GM13976 (cell line): ENCODE measurements around the gene SELENOO.

Experiments
- DNase-seq: peaks from one replicate; pipeline ENCODE4 v3.0.0; 2012; ENCODE audit warnings: low spot score
- in situ Hi-C: fragments of 300-500 bp; cut with MboI; formaldehyde crosslinking; loops from one replicate; pipeline ENCODE4 v1.12.0; 2022; ENCODE audit warnings: low sequenced_read_pairs, mixed read lengths, inconsistent platforms; ENCODE audit not compliant: unreplicated experiment
- TF ChIP-seq, protein P1 (sequence below): IDR thresholded peaks from 2 replicates; pipeline ENCODE4 v1.5.1; 2012; ENCODE audit warnings: borderline replicate concordance, mild to moderate bottlenecking; ENCODE audit not compliant: insufficient read depth; ENCODE audit errors: extremely low read depth, missing control alignments, control extremely low read depth

The SELENOO gene

DNA sequence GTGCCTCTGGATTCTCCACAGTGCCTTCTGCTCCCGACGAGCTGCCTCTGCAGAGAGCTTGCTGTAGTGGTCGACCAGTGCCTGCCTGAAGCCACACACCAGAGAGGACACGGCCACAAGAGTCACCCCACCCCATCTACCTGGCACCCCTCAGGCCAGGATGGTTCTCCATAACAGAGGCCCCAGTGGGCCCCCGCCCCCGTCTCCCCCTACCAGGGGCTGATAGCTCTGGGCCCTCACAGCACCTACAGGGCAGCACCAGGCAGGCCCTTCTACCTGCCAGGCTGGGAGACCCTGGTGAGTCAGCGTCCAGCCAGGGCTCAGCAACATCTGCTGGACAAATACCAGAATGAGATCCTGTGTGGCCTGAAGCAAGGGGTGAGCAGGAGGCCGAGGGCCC lies 21.7 kb downstream of the SELENOO start:
- in situ Hi-C loops, result no loop called here
- no peak for DNase-seq

DNA sequence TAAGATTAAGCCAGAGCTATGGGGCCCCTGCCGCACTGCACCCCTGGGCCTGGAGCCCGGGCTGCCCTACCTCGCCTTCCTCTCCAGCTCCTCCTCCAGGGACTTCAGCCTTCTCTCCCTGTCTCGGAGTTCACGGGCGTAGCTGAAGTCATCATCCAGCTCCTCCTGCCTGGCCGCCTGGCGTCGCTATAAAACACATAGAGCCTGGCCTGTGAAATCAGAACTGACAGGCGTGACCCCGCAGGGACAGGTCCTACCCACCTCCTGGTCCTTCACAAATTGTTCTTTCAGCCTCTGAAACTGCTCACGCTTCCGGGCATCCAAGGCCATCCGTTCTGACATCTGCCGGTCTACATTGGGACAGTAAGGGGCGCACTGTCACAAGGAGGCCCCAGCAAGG lies 23.3 kb downstream of the SELENOO start:
- in situ Hi-C loops, result no loop called here
- TF ChIP-seq, protein P1, sequence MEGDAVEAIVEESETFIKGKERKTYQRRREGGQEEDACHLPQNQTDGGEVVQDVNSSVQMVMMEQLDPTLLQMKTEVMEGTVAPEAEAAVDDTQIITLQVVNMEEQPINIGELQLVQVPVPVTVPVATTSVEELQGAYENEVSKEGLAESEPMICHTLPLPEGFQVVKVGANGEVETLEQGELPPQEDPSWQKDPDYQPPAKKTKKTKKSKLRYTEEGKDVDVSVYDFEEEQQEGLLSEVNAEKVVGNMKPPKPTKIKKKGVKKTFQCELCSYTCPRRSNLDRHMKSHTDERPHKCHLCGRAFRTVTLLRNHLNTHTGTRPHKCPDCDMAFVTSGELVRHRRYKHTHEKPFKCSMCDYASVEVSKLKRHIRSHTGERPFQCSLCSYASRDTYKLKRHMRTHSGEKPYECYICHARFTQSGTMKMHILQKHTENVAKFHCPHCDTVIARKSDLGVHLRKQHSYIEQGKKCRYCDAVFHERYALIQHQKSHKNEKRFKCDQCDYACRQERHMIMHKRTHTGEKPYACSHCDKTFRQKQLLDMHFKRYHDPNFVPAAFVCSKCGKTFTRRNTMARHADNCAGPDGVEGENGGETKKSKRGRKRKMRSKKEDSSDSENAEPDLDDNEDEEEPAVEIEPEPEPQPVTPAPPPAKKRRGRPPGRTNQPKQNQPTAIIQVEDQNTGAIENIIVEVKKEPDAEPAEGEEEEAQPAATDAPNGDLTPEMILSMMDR, result no peak
- no peak for DNase-seq

More for the DNA sequence above, 21.7 kb downstream of the SELENOO start:
- TF ChIP-seq, protein P1, result no peak

DNA sequence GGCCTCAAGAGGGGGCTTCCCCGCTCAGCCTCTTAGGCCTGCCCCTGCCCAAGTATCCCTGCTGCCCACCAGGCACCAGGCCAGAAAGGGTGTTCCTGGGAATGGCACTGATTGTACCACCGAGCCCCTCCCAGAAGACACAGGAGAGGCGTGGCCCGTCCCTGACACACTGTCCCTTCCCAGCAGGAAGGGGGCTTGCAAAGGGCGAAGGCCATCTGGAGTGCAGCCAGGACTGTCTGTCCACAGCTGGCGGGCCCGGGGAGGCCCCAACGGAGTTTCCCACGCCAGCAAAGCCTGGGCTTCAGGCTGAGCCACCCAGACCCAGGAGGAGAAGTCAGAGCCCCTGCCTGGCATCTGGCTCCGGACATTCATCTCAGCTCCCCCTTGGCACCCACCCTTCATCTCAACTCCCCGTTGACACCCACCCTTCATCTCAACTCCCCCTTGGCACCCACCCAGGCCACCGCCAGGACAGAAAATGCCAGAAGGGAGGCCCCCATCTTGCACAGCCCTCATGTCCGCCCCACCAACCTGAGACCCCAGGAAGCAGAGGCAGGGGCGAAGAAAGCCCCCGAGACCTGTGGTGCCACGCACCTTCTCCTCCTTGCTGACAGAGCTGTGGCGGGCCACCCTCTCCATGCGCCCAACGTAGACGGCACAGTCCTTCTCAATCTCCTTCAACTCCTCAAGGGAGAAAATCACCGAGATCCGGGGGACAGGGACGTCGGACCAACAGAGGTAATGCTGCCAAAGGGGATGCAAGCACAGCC lies 24.6 kb downstream of the SELENOO start:
- in situ Hi-C loops, result no loop called here
- TF ChIP-seq, protein P1, result no peak
- DNase-seq, result no peak

DNA sequence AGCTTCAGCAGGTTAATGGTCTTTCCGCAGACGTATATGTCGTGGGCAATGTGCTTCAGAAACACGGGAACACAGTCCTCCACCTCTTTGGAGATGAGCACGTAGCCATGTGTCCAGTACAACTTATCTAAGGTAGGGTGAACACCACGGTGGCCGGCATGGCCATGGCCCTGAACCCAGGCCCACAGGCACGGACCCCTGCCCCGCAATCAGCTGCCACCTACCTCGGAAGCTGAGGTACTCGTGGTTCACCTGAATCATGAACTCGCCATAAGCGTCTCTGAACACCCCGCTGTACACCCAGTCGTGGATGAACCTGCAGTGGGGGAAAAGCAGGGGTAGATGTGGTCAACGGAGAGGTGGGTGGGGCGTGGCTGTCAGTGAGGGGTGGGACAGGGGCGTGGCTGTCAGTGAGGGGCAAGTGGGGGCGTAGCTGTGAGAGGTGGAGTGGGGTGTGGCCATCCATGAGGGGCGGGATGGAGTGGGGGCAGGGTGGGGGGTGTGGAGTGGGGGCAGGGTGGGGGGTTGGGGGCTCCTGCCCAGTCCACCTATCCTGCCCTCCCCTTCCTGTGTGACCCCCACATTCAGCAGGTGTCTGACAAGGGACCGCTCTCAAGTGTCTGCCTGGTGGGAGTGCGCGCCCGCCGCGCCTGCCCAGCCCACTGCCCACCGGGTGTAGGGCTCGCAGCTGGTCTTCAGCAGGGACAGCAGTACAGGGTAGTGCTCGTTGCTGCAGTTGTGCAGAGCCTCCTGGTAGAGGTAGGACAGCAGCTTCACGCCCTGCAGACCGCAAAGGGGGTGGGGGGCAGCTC lies 25.5 kb downstream of the SELENOO start:
- TF ChIP-seq, protein P1, result no peak
- in situ Hi-C loops, result no loop called here
- no peak for DNase-seq

DNA sequence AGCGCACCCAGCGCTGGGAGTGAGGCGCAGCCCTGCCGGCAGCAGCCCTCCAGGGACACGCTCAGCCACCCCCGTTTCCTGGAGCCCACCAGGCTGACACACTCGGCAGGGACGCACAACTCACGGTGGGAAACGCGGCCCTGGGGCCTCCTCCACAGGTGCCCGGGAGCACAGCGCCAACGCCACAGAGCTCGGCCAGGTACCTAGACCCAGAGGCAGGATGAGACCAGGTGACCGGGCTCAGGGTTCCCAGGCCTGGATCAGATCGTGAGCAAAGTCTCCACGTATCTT lies 26.0 kb downstream of the SELENOO start:
- no peak for DNase-seq
- TF ChIP-seq, protein P1, result no peak
- in situ Hi-C loops, result no loop called here

DNA sequence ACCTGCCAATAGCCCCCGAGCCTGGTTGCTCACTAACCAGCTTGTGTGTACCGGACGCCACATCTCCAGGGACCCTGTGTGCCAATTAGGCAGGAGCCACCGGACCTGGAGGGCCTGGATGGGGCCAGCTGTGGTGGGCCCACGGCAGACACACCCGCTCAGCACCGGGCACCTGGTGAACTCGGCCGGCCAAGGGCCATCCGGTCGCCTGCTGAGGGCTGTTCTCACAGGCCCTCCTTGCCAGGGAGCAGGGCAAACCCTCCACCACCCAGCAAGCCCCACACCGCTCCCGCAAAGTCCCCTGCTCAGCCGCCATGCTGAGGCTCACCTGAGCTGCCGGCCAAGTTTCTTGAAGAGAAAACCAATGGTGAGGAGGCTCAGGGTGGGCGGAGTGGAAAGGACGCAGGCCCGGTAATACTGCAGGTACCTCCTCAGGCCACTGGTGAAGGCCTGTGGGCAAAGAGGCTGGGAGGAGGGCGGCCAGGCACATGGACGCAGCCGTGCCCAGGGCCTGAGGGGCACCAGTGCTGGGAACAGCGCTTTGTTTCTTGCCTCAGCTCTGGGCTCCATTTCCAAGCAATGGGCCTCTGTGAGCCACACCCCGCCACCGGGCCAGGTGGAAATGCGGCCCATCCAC lies 26.9 kb downstream of the SELENOO start:
- DNase-seq, result no peak
- TF ChIP-seq, protein P1, result no peak
- in situ Hi-C loops, result no loop called here
